Measurements from ENCODE around the gene PTH1R. TPM values are rescaled to one million over a fixed set of nuclear protein-coding genes. Genes with fewer than 3 reads are reported as not detected.

The PTH1R gene
- total and polyA plus RNA-seq, 7 experiments from 2014 or later: not detected

DNA sequence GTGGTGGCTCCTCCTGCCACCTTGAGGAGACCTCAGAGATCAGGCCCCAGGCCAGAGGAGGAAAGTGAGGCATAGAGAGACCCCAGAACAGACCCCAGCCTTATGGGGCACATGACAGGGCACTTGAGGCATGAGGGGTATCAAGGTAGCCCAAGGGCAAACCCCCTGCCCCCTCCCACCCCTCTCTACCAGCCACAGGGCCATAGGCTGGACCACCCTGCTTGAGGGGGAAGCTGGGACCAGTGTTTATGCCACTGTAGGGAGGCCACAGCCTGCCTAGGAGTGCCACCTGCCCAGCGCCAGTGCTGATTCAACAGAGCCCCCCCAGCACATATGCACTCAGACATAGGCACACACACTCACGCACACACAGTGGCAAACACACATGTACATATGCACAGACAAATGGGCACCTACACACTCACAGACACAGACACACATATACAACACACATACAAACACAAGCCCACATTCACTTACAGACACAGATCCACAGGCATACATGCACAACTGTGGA is 24.6 kb upstream of the PTH1R start:
- H3K27me3 ChIP-seq (ENCODE audit: control insufficient read depth in 2 of 2, insufficient read depth in 2 of 2, low read length in 2 of 2): no peaks in the 10 kb centered on the region
- no peak overlapping the region for H3K27ac ChIP-seq (ENCODE audit: low read depth, low read length)
- ATAC-seq (no peak), DNase-seq (no peak)
- ChIA-PET POLR2A (no interaction called here), CTCF (no interaction called here)
- no peaks in the 10 kb centered on the region for H3K4me1 ChIP-seq (ENCODE audit: control insufficient read depth in 2 of 2, insufficient read depth in 2 of 2, low read length in 2 of 2)
- Mint-ChIP-seq H3K4me3 (no peak overlapping the region), H3K27me3 (peaks cover 0 to 15% (median 2%) of the 10 kb centered on the region in 5 donors), H3K4me1 (peaks cover 0 to 8% (median 0%) of the 10 kb centered on the region in 7 donors), H3K36me3 (no peaks in the 10 kb centered on the region), H3K9me3 (no peaks in the 10 kb centered on the region), H3K27ac (no peak overlapping the region)
- intact Hi-C loops (cut with micrococcal nuclease): loop anchor here in 1 of 2 donors (5.0 kb wide), 1 partner anchor 519 kb away; no protein-coding TSS in a partner anchor
- no peak overlapping the region for H3K4me3 ChIP-seq (ENCODE audit: low read length)
- H3K9me3 ChIP-seq (ENCODE audit: control insufficient read depth in 2 of 3, low read length in 3 of 3): no peaks in the 10 kb centered on the region
- no peaks in the 10 kb centered on the region for H3K36me3 ChIP-seq (ENCODE audit: control insufficient read depth in 2 of 3, insufficient read depth in 3 of 3, low read length in 3 of 3)

DNA sequence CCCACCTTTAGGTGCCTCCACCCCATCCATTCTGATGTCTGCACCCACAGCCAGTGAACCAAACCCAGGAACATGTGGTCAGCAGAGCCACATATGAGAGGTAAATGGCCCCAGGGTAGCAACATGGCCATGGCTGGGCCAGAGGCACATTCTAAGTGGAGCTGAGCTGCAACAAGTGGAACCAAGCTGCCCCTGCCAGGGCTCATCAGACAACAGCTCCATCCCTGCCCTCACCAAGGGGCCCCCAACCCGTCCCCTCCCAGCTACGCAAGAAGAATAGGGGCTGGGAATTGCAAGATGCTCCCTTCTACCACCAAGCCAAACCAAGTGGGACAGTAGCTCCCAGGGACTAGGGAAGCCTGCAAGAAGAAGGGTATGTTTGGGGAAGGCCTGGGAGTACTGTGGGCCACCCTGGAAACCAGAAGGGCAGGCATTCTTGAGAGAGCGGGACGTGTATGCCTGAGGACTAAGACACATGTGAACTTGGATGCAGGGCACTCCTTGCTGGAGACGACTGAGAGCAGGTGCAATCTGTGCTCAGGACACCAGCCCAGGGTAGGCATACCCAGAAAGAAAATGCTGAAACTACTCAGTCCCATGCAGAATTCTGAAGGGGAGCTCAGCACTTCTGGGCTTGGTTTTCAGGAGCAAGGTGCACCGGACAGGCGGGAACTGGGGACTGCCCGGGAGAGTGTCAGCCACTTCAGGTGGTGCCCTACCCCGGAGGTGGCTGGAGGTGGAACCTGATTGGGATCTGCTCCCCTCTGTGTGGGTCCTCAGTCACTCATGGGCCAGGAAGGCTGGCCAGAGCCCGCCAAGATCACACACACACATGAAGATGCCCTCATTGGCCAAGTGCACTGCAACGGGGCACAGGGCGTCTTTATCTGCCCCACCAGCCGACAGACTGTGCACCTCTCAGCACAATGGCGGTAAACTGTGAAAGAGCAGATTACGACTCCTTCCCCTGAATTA is 23.8 kb upstream of the PTH1R start:
- CTCF ChIA-PET: no interaction called here
- H3K9me3 Mint-ChIP-seq: no peaks in the 10 kb centered on the region
- peaks cover 0 to 15% (median 2%) of the 10 kb centered on the region in 5 donors for H3K27me3 Mint-ChIP-seq
- Histone ChIP-seq H3K27ac (ENCODE audit: low read depth, low read length) (no peak overlapping the region), H3K4me3 (ENCODE audit: low read length) (no peak overlapping the region), H3K4me1 (ENCODE audit: control insufficient read depth in 2 of 2, insufficient read depth in 2 of 2, low read length in 2 of 2) (no peaks in the 10 kb centered on the region), H3K9me3 (ENCODE audit: control insufficient read depth in 2 of 3, low read length in 3 of 3) (no peaks in the 10 kb centered on the region), H3K27me3 (ENCODE audit: control insufficient read depth in 2 of 2, insufficient read depth in 2 of 2, low read length in 2 of 2) (no peaks in the 10 kb centered on the region), H3K36me3 (ENCODE audit: control insufficient read depth in 2 of 3, insufficient read depth in 3 of 3, low read length in 3 of 3) (no peaks in the 10 kb centered on the region)
- DNase-seq: no peak
- H3K4me1 Mint-ChIP-seq: peaks cover 0 to 5% (median 0%) of the 10 kb centered on the region in 7 donors
- no peaks in the 10 kb centered on the region for H3K36me3 Mint-ChIP-seq
- ATAC-seq: no peak
- H3K27ac Mint-ChIP-seq: peak overlapping the region in 1 of 9 donors; percentile 51
- intact Hi-C loops (cut with micrococcal nuclease): loop anchor here in 1 of 2 donors (5.0 kb wide), 1 partner anchor 519 kb away; no protein-coding TSS in a partner anchor
- POLR2A ChIA-PET: no interaction called here
- H3K4me3 Mint-ChIP-seq: no peak overlapping the region

DNA sequence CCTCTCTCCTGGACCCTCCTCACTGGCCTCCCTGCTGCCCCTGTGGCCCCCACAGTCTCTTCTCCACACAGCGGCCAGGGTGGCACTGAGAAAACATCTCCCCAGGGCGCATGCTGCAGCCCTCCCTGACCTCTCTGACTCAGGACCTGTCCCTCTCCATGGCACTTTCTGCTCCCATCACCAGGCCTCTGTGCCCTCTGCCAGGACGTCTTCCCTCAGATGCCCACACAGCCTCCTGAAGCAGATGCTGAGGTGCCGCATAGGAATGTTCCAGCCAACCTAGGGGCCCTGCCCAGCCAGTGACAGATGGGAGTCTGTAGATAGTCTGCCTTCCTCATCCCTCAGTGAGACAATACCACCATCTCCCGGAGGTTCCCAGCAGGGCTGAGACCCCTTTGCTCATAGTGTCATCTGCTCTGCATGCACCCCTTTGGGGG is 22.9 kb upstream of the PTH1R start:
- H3K4me1 ChIP-seq (ENCODE audit: control insufficient read depth in 2 of 2, insufficient read depth in 2 of 2, low read length in 2 of 2): no peaks in the 10 kb centered on the region
- no peak for ATAC-seq
- DNase-seq: no peak
- H3K27me3 Mint-ChIP-seq: peaks cover 0 to 15% (median 2%) of the 10 kb centered on the region in 5 donors
- no peak overlapping the region for H3K27ac Mint-ChIP-seq
- CTCF ChIA-PET: no interaction called here
- POLR2A ChIA-PET: no interaction called here
- no peaks in the 10 kb centered on the region for H3K36me3 Mint-ChIP-seq
- no peak overlapping the region for H3K4me3 ChIP-seq (ENCODE audit: low read length)
- no peaks in the 10 kb centered on the region for H3K9me3 Mint-ChIP-seq
- no peaks in the 10 kb centered on the region for H3K27me3 ChIP-seq (ENCODE audit: control insufficient read depth in 2 of 2, insufficient read depth in 2 of 2, low read length in 2 of 2)
- H3K36me3 ChIP-seq (ENCODE audit: control insufficient read depth in 2 of 3, insufficient read depth in 3 of 3, low read length in 3 of 3): no peaks in the 10 kb centered on the region
- peaks cover 0 to 5% (median 0%) of the 10 kb centered on the region in 7 donors for H3K4me1 Mint-ChIP-seq
- H3K27ac ChIP-seq (ENCODE audit: low read depth, low read length): no peak overlapping the region
- no peaks in the 10 kb centered on the region for H3K9me3 ChIP-seq (ENCODE audit: control insufficient read depth in 2 of 3, low read length in 3 of 3)
- intact Hi-C loops (cut with micrococcal nuclease): loop anchor here in 1 of 2 donors (5.0 kb wide), 1 partner anchor 518 kb away; no protein-coding TSS in a partner anchor
- peak overlapping the region in 1 of 10 donors; percentile 59 for H3K4me3 Mint-ChIP-seq

DNA sequence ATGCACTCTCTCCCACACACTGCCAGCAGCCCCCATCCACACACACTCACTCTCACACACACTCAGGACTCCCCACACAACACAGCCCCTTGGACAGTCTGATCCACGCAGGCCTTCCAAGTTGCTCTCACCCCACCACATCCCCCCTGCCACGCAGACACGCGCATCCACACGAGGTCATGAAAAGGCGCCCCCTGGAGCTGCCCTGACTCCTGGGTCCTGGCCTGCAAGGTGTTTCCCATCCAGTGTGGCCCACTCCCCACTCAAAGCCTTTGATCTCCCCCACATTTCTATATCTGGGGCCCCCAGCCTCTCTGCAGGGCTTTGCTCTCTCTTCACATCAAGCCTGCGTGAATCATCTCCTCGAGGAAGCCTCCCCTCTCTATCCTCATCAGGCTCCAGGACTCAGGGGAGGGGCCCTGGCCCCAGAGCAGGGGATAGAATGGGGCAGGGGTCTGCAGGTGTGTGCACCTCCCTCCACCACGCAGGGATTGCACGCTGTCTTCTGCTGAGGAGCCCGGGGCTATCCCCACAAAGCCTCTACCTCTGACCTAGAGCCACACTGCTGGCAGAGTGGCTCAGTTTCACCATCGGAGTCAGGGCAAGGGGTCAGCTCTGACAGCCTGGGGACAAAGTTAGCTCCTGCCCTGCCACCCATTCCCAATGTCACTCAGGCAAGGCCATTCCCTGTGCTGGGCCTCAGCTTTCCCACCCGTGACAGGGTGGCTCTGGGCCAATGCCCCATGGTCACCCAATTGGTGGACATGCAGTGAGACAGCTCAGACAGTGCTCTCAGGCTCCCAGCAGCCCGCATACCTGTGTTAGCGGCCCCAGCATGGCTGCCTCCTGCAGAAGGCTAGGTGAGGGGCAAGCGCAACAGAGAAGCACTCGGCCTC is 20.7 kb upstream of the PTH1R start:
- no peak for DNase-seq
- H3K27ac Mint-ChIP-seq: peak overlapping the region in 1 of 9 donors; percentile 63
- intact Hi-C loops (cut with micrococcal nuclease): no loop called here
- no peaks in the 10 kb centered on the region for H3K9me3 Mint-ChIP-seq
- no peak overlapping the region for H3K4me3 Mint-ChIP-seq
- H3K36me3 Mint-ChIP-seq: no peaks in the 10 kb centered on the region
- H3K4me1 Mint-ChIP-seq: peaks cover 0 to 5% (median 0%) of the 10 kb centered on the region in 7 donors
- no peak overlapping the region for H3K27ac ChIP-seq (ENCODE audit: low read depth, low read length)
- no peaks in the 10 kb centered on the region for H3K9me3 ChIP-seq (ENCODE audit: control insufficient read depth in 2 of 3, low read length in 3 of 3)
- no peaks in the 10 kb centered on the region for H3K27me3 ChIP-seq (ENCODE audit: control insufficient read depth in 2 of 2, insufficient read depth in 2 of 2, low read length in 2 of 2)
- no peaks in the 10 kb centered on the region for H3K36me3 ChIP-seq (ENCODE audit: control insufficient read depth in 2 of 3, insufficient read depth in 3 of 3, low read length in 3 of 3)
- H3K4me3 ChIP-seq (ENCODE audit: low read length): no peak overlapping the region
- ATAC-seq: no peak
- H3K4me1 ChIP-seq (ENCODE audit: control insufficient read depth in 2 of 2, insufficient read depth in 2 of 2, low read length in 2 of 2): no peaks in the 10 kb centered on the region
- ChIA-PET CTCF (no interaction called here), POLR2A (no interaction called here)
- peaks cover 0 to 15% (median 2%) of the 10 kb centered on the region in 5 donors for H3K27me3 Mint-ChIP-seq

DNA sequence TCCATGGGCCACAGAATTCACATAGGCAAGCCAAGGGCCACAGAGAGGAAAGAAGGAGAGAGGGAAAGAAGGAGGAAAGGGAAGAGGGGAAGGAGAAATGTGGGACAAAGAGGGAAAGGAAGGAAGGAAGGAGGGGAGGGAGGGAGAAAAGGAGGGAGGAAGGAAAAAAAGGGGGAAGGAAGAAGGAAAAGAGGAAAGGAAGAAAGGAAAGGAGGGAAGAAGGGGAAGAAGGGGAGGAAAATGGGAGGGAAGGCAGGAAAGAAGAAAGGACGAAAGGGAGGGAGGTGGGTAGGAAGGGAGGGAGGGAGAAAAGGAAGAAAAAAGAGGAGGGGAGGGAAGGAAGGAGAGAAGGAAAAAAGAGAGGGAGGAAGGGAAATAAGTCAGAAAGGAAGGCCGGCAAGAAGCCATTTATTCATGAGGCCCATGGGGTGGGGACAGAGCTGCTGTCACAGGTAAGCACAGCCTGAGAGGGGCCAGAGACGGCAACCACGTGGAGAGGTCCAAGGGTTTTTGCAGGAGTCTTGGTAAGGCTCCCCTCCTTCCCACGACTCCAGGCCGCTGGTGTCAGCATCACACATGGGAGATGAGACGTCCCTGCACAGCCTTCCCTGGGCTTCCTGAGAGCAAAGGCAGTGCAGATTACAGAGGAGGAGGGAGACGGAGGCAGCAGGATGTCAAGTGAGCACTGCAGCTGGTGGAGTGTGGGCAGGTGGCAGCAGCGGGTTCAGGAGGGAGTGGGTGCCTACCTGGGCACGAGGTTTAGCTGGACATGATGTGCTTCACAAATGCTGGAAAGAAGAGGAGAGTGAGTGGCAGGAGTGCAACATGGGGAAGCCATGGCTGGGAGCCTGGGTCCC is 19.8 kb upstream of the PTH1R start:
- ATAC-seq: no peak
- no peak for DNase-seq
- Mint-ChIP-seq H3K4me3 (no peak overlapping the region), H3K27me3 (peaks cover 0 to 15% (median 2%) of the 10 kb centered on the region in 5 donors), H3K9me3 (no peaks in the 10 kb centered on the region), H3K4me1 (peaks cover 0 to 5% (median 0%) of the 10 kb centered on the region in 7 donors), H3K27ac (no peak overlapping the region), H3K36me3 (no peaks in the 10 kb centered on the region)
- H3K4me3 ChIP-seq (ENCODE audit: low read length): no peak overlapping the region
- no peaks in the 10 kb centered on the region for H3K36me3 ChIP-seq (ENCODE audit: control insufficient read depth in 2 of 3, insufficient read depth in 3 of 3, low read length in 3 of 3)
- intact Hi-C loops (cut with micrococcal nuclease): no loop called here
- H3K9me3 ChIP-seq (ENCODE audit: control insufficient read depth in 2 of 3, low read length in 3 of 3): no peaks in the 10 kb centered on the region
- H3K4me1 ChIP-seq (ENCODE audit: control insufficient read depth in 2 of 2, insufficient read depth in 2 of 2, low read length in 2 of 2): no peaks in the 10 kb centered on the region
- ChIA-PET CTCF (no interaction called here), POLR2A (no interaction called here)
- no peak overlapping the region for H3K27ac ChIP-seq (ENCODE audit: low read depth, low read length)
- H3K27me3 ChIP-seq (ENCODE audit: control insufficient read depth in 2 of 2, insufficient read depth in 2 of 2, low read length in 2 of 2): no peaks in the 10 kb centered on the region

DNA sequence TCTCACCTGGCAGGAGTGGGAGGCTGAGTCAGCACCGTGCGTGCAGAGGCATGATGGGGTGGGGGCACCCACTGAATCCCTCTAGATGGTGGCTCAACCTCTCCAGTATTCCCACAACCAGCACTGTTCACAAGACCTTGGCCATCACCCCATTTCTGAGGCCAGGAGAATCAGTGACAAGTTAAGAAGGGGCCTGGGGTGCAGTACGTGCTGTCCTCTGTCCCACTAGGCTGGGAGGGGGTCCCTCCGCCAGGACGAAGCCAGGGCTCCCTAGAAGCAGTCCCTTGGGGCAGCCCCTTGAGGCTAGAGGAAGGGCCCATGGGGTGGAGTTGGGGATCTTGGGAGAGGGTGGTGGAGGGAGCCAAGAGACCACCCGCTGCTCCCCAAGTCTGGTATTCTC is 19.1 kb upstream of the PTH1R start:
- no peak for ATAC-seq
- Mint-ChIP-seq H3K4me1 (peaks cover 0 to 5% (median 0%) of the 10 kb centered on the region in 7 donors), H3K36me3 (no peaks in the 10 kb centered on the region), H3K4me3 (no peak overlapping the region), H3K27ac (no peak overlapping the region), H3K9me3 (no peaks in the 10 kb centered on the region), H3K27me3 (peaks cover 0 to 15% (median 2%) of the 10 kb centered on the region in 5 donors)
- ChIA-PET POLR2A (no interaction called here), CTCF (interaction anchor here (0.6 kb wide), 1 partner anchor 1851 kb away, joined by 4 read pairs; no protein-coding TSS in a partner anchor)
- intact Hi-C loops (cut with micrococcal nuclease): no loop called here
- H3K4me3 ChIP-seq (ENCODE audit: low read length): no peak overlapping the region
- no peak overlapping the region for H3K27ac ChIP-seq (ENCODE audit: low read depth, low read length)
- H3K27me3 ChIP-seq (ENCODE audit: control insufficient read depth in 2 of 2, insufficient read depth in 2 of 2, low read length in 2 of 2): no peaks in the 10 kb centered on the region
- no peaks in the 10 kb centered on the region for H3K9me3 ChIP-seq (ENCODE audit: control insufficient read depth in 2 of 3, low read length in 3 of 3)
- no peaks in the 10 kb centered on the region for H3K36me3 ChIP-seq (ENCODE audit: control insufficient read depth in 2 of 3, insufficient read depth in 3 of 3, low read length in 3 of 3)
- DNase-seq: no peak
- no peaks in the 10 kb centered on the region for H3K4me1 ChIP-seq (ENCODE audit: control insufficient read depth in 2 of 2, insufficient read depth in 2 of 2, low read length in 2 of 2)
